ENCODE measurements around the gene AEBP1.
A peak's percentile ranks its signal among the peaks of the same experiment; 100 is the strongest.

AEBP1 gene

GRCh38 chr7:44150966-44151941 is 47.1 kb downstream of the AEBP1 start:
- H3K27ac ChIP-seq = no peak overlapping the region
- DNase-seq (ENCODE audit: low read depth, low spot score) = no peak

GRCh38 chr7:44151956-44152355 is 47.8 kb downstream of the AEBP1 start:
- no peak overlapping the region for H3K27ac ChIP-seq
- no peak for DNase-seq (ENCODE audit: low read depth, low spot score)

GRCh38 chr7:44152971-44153947 is 49.1 kb downstream of the AEBP1 start:
- no peak overlapping the region for H3K27ac ChIP-seq
- no peak for DNase-seq (ENCODE audit: low read depth, low spot score)

DNA sequence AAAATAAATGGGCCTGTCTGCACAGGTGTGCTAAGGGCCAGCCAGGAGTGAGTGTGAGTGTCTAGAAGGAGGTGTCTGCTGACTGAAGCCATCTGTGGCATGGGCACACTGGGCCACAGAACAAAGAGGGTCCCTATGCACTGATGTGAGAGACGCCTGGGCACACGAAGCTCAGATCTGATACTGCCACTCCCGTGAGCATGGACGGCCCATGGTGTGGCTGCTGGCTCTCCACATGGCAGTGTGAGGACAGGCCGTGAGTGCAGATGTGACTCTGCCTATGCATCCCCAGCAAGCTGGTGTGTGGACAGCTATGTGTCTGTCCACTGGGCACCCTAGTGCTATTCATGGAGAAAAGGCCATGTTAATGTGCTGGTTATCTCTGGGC is 49.8 kb downstream of the AEBP1 start:
- H3K27ac ChIP-seq = no peak overlapping the region
- no peak for DNase-seq (ENCODE audit: low read depth, low spot score)

- no peak overlapping the region for H3K27ac ChIP-seq
- no peak for DNase-seq (ENCODE audit: low read depth, low spot score)
Observed at GRCh38 chr7:44154703-44155102, 50.6 kb downstream of the AEBP1 start.

DNA sequence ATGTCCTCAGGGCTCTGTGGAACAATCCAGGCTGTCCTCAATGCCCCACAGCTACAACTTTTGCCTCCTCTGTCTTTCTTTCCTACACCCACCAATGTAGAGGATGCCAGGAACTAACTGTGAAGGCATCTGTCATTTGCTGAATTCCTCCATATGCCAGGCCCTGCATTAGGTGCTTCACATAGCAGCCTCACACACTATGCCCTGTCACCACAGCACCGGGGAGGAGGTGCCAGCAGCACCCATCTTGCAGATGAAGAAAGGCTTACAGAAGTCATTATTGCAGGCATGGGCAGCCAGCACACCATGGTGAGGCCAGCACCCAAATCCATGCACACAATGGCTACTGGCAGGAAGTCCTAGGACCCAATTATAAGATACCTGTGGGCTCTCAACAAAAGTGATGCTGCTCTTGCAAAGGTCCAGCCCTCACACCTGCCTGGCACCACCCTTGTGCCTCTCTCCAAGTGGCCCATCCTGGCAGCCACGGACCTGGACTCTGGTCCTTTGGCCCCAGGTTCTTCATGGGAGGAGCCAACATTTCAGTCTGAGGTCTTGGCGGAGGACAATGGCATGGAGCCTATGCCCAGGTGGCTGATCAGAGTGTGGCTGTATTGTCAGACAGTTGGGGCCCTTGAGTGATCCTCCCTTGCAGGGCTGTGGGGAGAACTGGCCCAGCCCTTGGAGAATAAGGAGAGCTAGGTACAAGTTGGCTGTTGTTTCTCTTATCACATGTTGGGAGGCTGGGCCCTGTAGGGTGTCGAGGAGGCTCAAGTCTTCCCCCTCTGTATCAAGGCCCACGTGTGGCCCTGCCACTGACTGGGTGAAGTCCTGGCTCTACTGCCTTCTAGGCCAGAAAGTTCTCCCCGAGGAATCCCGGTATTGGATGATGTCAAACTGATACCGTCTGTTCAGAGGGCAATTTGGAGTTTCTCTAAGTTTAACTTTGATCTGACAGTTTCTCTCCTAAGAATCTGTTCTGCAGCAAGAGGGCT is 51.3 kb downstream of the AEBP1 start:
- H3K27ac ChIP-seq = no peak overlapping the region
- no peak for DNase-seq (ENCODE audit: low read depth, low spot score)

DNA sequence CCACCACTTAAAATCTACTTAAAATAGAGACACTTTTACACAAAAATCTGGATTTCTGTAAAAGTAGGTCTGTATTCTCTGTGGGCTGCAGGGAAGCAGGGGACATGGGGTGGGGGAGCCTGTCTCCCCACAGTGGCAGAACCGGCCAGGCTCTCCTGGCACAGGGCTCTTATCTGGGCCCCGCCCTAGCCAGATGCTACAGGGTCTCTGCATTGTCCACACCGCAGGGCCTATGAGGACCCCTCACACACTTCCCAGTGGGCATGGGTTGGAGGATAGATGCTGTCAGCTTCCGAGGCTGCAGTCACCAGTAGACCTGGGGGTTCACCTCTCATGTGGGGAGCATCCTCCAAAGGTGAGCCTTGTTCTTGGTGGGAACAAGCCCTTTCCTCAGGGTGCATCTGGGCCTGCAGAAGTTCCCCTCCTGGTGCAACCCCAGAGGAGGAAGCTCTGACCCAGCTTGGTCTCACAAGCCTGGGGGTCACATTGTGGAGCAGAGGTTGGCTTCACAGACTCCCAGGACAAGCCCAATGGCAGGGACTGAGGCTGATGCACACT is 52.4 kb downstream of the AEBP1 start:
- DNase-seq (ENCODE audit: low read depth, low spot score) = no peak

GRCh38 chr7:44157116-44158080 is 53.3 kb downstream of the AEBP1 start:
- no peak for DNase-seq (ENCODE audit: low read depth, low spot score)
- no peak overlapping the region for H3K27ac ChIP-seq

More for the DNA sequence above, 52.4 kb downstream of the AEBP1 start:
- H3K27ac ChIP-seq = no peak overlapping the region

DNA sequence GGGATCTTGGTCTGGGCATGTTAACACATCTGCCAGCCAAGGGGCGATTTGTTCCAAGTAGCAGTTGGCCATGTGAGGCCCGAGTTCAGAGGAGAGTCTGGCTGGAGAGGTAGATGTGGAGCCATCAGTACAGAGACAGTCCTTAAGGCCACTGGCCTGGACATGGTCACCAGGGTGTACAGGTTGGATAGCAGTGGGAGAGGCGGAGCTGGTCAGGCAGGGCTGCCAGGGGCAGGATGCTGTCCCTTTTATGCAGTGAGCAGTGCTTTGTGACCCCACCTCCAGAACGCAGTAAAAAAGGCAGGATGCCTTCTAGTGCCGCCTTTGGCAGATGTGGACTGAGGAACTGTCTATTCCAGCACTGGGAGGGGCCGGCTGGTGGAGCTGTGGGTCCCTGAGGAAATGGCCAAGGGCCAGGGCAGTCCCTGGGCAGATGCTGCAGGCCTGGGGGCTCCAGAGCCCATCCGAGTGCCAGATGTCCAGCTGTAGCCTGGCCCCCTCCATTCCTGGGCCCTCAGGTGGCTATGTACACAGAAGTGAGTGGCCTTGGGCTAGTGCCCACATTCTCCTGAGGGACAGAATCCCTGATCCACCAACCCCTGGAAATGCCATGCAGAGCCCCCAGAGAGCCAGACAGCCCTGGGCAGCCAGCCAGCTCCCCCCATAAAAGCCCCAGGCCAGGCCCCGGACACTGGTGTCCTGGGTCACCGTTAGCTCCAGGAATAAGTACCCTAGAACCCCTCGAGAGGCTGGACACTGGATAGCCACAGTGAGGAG is 54.1 kb downstream of the AEBP1 start:
- DNase-seq (ENCODE audit: low read depth, low spot score) = no peak

DNA sequence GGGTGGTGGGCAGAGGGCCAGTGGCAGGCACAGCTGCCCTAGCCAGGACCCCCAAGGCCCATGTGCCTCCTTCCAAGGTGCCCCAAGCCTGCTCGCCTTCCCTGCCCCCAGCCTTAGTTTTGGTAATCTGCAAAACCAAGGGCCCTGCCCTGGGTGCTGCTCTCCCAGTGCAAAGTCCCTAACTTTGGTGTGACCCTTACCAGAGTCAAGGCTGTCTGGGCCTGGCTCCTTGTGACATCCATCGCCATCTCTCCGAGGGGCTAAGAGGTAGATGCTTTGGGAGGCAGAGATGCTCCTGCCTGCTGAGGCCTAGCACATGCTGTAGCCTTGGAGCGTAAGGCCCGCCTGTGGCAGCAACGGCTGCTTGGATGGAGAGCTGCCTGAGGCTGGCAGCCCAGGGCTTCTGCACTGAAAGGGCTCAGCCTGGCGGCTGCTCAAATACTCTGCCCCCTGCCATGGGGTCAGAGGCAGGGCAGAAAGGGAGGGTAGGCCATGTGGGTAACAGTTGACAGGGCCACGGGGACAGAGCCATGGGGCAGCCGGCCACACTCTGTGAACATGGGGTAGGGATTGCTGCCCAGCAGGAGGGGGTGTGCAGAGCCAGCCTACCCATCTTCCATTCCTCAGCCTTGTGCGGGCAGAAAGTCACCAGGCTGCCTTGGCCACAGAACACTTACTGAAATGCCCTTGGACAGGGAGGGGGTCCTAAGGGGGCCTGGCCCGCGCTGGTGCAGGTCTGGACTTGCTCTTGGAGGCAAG is 54.9 kb downstream of the AEBP1 start:
- no peak overlapping the region for H3K27ac ChIP-seq
- DNase-seq (ENCODE audit: low read depth, low spot score) = no peak

More for the DNA sequence above, 54.1 kb downstream of the AEBP1 start:
- H3K27ac ChIP-seq = no peak overlapping the region

DNA sequence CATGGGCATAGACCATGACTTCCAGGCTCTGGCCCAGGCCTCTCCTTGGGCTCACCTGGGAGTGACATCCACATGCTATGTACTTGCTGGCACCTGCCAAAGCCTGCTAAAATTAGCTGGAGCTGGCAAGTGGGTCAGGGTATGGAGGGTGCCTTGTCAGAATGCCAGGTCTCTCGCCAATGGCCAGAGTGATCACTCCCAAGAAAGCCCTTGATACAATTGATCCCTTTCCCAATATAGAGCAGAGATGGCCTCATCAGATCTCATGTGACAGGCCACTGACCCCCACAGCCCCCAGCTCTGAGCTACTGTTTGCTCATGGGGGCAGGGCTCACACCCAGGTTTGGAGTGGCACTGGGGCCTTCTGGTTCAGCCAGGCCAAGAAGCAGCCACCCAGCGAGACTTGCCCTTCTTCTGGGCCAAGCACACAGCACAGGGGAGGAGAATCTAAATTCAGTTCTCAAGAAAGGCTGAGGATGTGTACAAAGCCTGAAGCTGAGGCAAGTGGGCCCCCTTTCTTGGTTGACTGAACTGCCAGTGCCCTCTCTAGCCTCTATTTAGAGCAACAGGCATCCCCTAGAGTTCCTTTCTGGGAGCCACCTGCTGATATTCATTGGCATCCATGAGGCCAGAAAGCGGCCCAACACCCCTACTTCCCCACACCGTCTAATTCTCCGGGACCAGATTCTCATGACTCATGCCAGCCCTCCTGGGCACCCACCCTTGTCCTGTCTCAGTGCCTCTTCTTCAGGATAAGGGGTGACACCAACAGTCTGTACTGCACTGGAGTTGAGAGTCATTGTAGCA is 55.9 kb downstream of the AEBP1 start:
- DNase-seq (ENCODE audit: low read depth, low spot score) = no peak
- H3K27ac ChIP-seq = no peak overlapping the region

- H3K27ac ChIP-seq = no peak overlapping the region
Observed at GRCh38 chr7:44161371-44161770, 57.2 kb downstream of the AEBP1 start.

DNA sequence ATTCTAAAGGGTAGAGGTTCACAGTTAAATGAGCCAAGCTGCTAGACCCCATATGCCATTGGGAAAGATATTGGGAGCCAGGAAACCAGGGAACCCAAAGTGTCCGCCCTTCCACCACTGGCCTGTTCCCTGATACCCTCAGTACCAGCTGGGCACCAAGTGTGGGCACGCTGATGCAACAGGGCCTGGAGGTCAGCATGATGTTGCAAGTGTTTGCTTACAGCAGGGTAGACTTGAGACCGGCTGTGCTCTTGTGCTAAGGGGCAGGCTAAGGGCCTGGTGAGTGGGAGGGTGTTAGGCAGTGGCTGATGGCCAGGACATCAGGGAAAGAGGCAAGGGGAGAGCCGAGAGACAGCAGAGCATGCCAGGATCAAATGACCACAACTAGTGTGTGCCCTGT is 58.0 kb downstream of the AEBP1 start:
- no peak overlapping the region for H3K27ac ChIP-seq
- no peak for DNase-seq (ENCODE audit: low read depth, low spot score)

More at GRCh38 chr7:44161371-44161770, 57.2 kb downstream of the AEBP1 start:
- DNase-seq (ENCODE audit: low read depth, low spot score) = no peak

DNA sequence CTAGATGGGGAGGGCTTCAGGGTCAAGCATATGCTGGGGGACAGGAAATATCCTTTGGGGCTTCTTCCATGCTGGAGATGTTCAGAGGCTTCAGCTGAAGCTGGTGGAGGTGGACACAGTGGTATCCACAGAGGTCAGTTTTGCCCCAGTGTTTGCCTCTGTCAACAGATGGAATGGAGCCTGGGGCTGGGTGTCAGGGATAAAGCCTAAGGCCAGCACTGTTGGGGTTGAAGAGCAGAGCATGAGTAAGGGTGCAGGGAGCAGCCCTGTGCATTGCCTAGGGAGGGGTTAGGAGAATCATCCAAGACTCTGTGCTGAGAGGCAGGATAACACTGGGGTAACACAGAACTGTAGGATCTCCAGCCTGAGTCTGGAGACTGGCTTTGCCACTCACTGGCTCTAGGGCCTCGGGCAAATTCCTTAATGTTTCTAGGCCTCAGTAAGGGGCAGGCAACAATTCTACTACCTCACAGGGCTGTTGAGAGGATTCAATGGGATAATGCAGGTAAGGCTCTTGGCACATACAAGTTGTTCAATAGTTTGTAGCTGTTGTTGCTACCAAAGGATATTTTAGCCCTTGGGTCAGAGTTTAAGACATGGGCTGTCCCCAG is 58.7 kb downstream of the AEBP1 start:
- DNase-seq (ENCODE audit: low read depth, low spot score) = no peak
- peak overlapping the region; percentile 31 for H3K27ac ChIP-seq

DNA sequence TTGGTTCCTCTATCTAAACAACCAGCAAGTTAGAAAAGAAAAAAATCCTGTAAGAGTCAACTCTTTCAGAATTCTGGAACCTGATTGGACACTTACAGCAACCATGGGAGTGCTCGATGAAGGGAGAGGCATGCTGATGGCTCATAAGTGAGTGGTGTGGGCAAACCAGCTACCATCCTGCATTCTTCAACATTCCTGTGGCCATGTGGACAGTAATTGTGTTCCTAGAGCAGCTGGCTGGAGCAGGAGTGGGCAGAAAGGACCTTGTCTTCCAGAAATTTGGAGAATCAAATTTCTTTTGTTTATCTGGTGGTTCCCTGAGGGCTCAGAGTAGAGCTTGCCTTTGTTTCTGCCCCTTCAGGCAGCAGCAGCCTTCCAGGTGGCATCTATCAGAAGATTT is 59.4 kb downstream of the AEBP1 start:
- peak; percentile 41 for DNase-seq (ENCODE audit: low read depth, low spot score)
- peak overlapping the region; percentile 31 for H3K27ac ChIP-seq
